Measurements from ENCODE around the gene CCDC88B.

The CCDC88B gene

GRCh38 chr11:64339754-64340408, at the start of gene CCDC88B:
Gene CCDC88B (plus strand): TSS chr11:64340204. CDS start chr11:64340267, 63 bp downstream.
- peak; percentile 67 to 77 for DNase-seq (ENCODE audit: low read depth in 1 of 2, low spot score in 1 of 2)

GRCh38 chr11:64290352-64291261, 49.4 kb upstream of the CCDC88B start:
- no peak for DNase-seq (ENCODE audit: low read depth in 1 of 2, low spot score in 1 of 2)

DNA sequence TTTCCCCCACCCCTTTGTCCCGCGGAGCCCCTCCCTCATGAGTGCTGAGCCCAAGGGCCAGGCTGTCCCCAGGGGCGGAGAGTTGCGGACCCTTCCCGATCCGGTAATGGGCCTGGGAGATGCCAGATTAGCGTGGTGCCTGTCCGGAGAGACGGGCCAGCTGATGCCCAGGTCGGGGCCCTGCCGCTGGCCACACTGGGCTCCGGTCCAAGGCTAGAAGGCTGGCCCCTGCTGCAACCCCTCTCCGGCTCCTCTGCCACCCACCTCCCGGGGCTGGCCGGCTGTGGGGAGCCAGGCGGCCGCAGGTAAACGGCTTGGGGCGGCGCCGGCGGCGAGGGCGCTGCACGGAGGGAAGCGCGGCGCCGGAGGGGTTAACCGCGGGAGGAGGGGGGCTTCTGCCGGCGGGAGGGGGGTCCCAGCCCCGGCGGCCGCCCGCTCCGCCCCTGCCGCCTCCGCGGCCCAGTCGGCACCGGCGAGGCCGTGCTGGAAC, 48.7 kb upstream of the CCDC88B start, which contains the start of gene KCNK4:
Gene KCNK4, plus strand, starts transcription at position 41 of the 490 bp plus-strand sequence. CDS start 1,717 bp downstream, outside the sequence.
- DNase-seq (ENCODE audit: low read depth in 1 of 2, low spot score in 1 of 2) = no peak

GRCh38 chr11:64291752-64292459, 48.1 kb upstream of the CCDC88B start:
- no peak for DNase-seq (ENCODE audit: low read depth in 1 of 2, low spot score in 1 of 2)

- no peak for DNase-seq (ENCODE audit: low read depth in 1 of 2, low spot score in 1 of 2)
Measured at GRCh38 chr11:64292460-64293254, 47.3 kb upstream of the CCDC88B start.

DNA sequence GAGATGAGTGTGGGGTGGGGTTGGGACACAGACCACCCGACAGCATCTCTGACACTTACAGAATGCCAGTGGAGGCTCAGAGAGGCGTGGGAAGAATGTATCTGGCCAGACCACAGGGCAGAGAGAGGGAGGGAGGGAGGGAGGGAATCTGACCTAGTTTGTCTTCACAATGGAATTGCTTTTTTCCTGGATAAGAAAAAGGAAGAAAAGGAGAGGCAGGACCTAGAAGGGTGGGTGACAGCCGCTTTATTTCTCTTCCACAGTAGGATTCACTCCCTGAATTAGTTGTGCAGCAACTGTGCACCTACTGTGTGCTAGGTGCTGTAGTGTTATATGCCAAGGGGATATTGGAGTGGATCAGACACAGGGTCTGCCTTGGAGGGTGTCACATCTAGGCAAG, 45.2 kb upstream of the CCDC88B start:
- DNase-seq (ENCODE audit: low read depth in 1 of 2, low spot score in 1 of 2) = no peak

DNA sequence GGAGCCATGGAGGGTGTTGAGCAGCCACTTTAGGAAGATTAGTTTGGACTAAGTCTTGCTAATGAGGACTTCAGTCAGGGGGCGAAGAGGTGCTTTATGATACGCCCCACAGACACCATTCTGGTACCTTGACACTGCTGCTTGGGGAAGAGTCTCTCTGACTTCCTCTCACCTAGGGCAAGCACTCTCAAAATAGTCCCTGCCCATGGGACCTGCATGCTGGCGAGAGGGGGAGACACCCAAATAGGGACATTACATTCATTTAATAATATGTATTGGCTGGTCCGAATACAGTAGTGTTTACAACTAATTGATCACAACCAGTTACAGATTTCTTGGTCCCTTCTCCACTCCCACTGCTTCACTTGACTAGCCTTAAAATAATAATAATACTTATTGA, 44.2 kb upstream of the CCDC88B start:
- no peak for DNase-seq (ENCODE audit: low read depth in 1 of 2, low spot score in 1 of 2)

DNA sequence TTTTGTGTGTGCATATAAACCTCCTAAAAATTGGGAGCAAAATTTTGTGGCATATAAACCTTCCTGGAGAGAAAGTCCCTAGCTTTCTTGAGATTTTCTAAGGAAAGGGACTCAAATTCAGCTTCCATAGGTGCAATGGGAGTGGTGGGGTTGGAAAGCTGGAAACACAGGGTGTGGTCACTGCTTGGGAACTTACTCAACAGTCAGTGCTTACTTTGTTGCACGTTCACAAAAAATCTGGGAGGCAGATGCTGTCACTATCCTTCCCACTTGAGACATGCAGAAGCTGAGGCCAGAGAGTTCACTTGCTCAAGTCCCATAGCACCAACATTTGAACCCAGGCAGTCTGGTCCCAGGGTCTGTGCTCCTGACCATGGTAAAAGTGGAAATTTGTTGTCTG, 43.8 kb upstream of the CCDC88B start:
- DNase-seq (ENCODE audit: low read depth in 1 of 2, low spot score in 1 of 2) = no peak

DNA sequence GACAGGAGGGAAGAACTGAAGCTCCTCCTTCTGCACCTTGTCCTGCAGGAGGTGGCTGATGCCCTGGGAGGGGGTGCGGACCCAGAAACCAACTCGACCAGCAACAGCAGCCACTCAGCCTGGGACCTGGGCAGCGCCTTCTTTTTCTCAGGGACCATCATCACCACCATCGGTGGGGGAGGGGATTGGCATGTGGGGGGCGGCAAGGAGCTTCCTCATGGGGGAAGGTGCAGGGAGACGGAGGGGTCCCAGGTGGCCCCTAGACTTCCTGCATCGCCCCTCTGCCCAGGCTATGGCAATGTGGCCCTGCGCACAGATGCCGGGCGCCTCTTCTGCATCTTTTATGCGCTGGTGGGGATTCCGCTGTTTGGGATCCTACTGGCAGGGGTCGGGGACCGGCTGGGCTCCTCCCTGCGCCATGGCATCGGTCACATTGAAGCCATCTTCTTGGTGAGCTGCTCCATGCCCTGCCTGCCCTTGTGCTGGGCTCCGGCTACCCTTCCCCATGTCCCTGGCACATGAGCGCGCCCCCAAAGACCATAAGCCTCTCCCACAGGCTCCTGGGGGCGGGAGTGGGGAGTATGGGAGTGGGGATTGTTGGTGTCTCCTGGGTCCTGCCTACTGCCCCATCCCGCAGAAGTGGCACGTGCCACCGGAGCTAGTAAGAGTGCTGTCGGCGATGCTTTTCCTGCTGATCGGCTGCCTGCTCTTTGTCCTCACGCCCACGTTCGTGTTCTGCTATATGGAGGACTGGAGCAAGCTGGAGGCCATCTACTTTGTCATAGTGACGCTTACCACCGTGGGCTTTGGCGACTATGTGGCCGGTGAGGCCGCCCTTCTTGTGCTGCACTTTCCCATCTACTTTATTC, 42.9 kb upstream of the CCDC88B start:
- DNase-seq (ENCODE audit: low read depth in 1 of 2, low spot score in 1 of 2) = no peak

DNA sequence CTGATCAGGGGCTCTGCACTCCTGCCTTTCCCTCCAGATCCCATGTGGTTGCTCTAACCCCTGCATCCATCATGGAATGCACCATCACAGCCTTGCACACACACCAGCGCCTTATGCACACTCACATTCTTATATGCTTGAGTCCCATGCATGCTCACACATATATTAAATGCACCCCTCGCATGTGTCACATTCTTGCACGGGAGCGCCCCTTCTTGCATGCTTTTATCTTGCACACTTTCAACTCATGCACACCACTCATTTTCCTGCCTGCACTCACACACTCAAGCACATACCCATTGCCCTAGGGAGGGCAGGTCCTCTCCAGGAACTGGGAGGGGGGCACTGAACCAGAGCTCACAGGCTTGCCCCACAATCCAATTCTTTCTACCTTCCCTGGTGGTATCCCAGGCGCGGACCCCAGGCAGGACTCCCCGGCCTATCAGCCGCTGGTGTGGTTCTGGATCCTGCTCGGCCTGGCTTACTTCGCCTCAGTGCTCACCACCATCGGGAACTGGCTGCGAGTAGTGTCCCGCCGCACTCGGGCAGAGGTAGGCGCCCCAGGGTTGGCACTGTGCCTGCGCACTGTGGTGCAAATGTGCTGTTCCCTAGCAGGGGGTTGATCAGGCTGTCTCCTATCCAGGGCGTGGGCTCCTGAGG, 42.2 kb upstream of the CCDC88B start:
- no peak for DNase-seq (ENCODE audit: low read depth in 1 of 2, low spot score in 1 of 2)

GRCh38 chr11:64298966-64299846, 40.8 kb upstream of the CCDC88B start:
- DNase-seq (ENCODE audit: low read depth in 1 of 2, low spot score in 1 of 2) = no peak

- no peak for DNase-seq (ENCODE audit: low read depth in 1 of 2, low spot score in 1 of 2)
Measured at GRCh38 chr11:64299847-64300648, 40.0 kb upstream of the CCDC88B start, which contains the start of gene CATSPERZ. Gene CATSPERZ (plus strand): TSS chr11:64300358. CDS start chr11:64300411, 53 bp downstream.

DNA sequence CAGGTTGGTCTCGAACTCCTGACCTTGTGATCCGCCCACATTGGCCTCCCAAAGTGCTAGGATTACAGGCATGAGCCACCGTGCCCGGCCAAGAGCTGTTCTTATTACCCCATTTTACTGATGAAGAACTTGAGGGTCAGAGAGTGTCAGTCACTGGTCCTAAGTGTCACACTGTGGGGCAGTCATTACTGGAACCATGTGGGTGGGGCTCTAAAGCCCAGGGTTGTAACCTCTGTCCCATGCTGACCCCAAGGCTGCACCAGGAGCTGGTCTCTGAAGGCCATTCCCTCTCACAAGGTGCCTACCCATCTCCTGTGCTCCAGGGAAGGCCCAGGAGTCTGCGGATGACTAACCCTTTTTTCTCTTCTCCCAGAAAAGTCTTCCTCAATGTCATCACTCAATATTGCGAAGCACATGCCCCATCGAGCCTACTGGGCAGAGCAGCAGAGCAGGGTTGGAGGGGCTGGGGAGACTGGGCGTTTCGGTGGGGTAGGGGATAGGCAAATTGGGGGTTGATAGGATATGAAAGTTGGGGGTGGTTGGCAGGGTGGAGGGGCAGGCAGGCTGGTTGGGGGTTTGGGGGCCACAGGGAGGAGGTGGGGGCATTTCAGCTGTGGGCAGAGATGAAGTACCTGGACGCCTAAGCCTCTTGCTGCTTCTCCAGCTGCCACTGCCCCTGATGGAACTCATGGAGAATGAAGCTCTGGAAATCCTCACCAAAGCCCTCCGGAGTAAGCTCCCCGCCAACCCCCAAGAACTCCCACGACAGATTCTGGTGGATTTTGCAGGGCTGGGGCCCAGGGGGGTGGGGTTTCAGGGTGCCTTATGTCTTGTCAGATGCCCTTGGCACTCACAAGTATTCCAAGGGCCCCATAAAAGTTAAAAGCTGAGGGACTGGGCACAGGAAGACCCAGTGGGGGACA, 36.6 kb upstream of the CCDC88B start:
- DNase-seq (ENCODE audit: low read depth in 1 of 2, low spot score in 1 of 2) = no peak

DNA sequence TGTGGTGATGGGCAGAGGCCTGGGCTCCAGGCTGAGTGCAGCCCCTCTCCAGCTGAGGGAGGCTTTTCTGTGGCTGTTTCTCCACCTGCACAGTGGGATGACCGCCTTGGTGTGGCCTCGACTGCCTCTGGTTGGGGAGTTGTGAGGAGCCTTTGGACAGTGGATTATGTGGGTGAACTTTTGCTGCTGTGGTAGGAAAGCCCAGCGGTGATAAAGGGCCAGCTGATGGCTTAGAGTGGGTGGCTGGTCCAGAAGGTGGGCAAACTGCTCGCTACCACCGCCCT, 36.0 kb upstream of the CCDC88B start:
- DNase-seq (ENCODE audit: low read depth in 1 of 2, low spot score in 1 of 2) = no peak

- peak; percentile 88 to 92 for DNase-seq (ENCODE audit: low read depth in 1 of 2, low spot score in 1 of 2)
Measured at GRCh38 chr11:64304316-64305072, 35.5 kb upstream of the CCDC88B start.
